GM12878 (cell line): ENCODE measurements around the gene PDILT. TPM values are rescaled to one million over a fixed set of nuclear protein-coding genes. Genes with fewer than 3 reads are reported as not detected.

ENCODE experiments used
- ATAC-seq: fragments of 200-7000 bp; cut with Tn5 transposase; 3 replicates; pipeline ENCODE4 v1.9.1; 2020; ENCODE audit warnings: mild to moderate bottlenecking, moderate library complexity
- BruUV-seq: library from RNA; stranded (reverse); fragments of 400-500 nt; replicated peaks from 2 replicates; lab custom pipeline; 2021; lab: Mats Ljungman, UMichigan
- CTCF ChIA-PET: fragments of 300-600 bp; sonication (Branson Sonifier 250); formaldehyde crosslinking; extraction: SDS; loops from one replicate; lab custom pipeline; 2021; ENCODE audit warnings: inconsistent platforms; lab: Yijun Ruan, JAX
- POLR2A ChIA-PET: fragments of 350-600 bp; formaldehyde crosslinking; extraction: SDS; loops from one replicate; lab custom pipeline; 2021; ENCODE audit warnings: inconsistent platforms; lab: Charles Lee
- RAD21 ChIA-PET: fragments of 300-600 bp; sonication (Branson Sonifier 250); formaldehyde crosslinking; loops from one replicate; lab custom pipeline; 2023; ENCODE audit warnings: antibody characterized with exemption; ENCODE audit not compliant: unreplicated experiment; lab: Charles Lee
- SMC1A ChIA-PET: fragments of 300-600 bp; sonication (Branson Sonifier 250); formaldehyde crosslinking; loops from one replicate; lab custom pipeline; 2023; ENCODE audit not compliant: unreplicated experiment, uncharacterized antibody; lab: Charles Lee
- DNase-seq: peaks from one replicate; pipeline ENCODE4 v3.0.0-alpha.2; 2011; ENCODE audit warnings: low read depth, low spot score
- FAIRE-seq: peaks from 3 replicates; lab custom pipeline; 2011; peaks lifted over from hg19 to GRCh38; lab: Jason Lieb, UNC
- H2AFZ ChIP-seq: 2 replicates; pipeline ENCODE4 v1.6.0; 2011; ENCODE audit warnings: low read depth, low read length, control low read depth; ENCODE audit not compliant: control insufficient read depth
- H3K27ac ChIP-seq: 2 replicates; pipeline ENCODE4 v1.5.1; 2011; ENCODE audit warnings: control low read depth; ENCODE audit not compliant: control insufficient read depth, insufficient read depth
- H3K27me3 ChIP-seq, 2 experiments: replicated peaks in 1 of 2; 2 replicates each; pipeline versions ENCODE4 v1.6.0 to v1.6.1; 2011; ENCODE audit warnings: low read length in 1 of 2; ENCODE audit not compliant: control insufficient read depth in 2 of 2, insufficient read depth in 2 of 2
- H3K36me3 ChIP-seq, 2 experiments: 2 replicates each; pipeline ENCODE4 v1.5.1; 2011; ENCODE audit warnings: low read length in 1 of 2; ENCODE audit not compliant: control insufficient read depth in 2 of 2, insufficient read depth in 2 of 2
- H3K4me1 ChIP-seq: 2 replicates; pipeline ENCODE4 v1.6.1; 2011; ENCODE audit warnings: mild to moderate bottlenecking, low read length, moderate library complexity, mixed read lengths; ENCODE audit not compliant: control insufficient read depth, insufficient read depth
- H3K4me2 ChIP-seq: 2 replicates; pipeline ENCODE4 v1.6.0; 2011; ENCODE audit warnings: control low read depth; ENCODE audit not compliant: control insufficient read depth, insufficient read depth
- H3K4me3 ChIP-seq: fragments of 200-600 bp; sonication (generic); 2 replicates; pipeline ENCODE4 v1.5.1; 2016
- H3K79me2 ChIP-seq: 2 replicates; pipeline ENCODE4 v1.6.0; 2011; ENCODE audit warnings: low read length; ENCODE audit not compliant: control insufficient read depth, insufficient read depth
- H3K9ac ChIP-seq: 2 replicates; pipeline ENCODE4 v1.8.0; 2011; ENCODE audit warnings: low read length, control low read depth, mixed read lengths; ENCODE audit not compliant: control insufficient read depth, insufficient read depth
- H3K9me3 ChIP-seq: replicated peaks from 3 replicates; pipeline ENCODE4 v1.5.1; 2011; ENCODE audit warnings: mild to moderate bottlenecking, low read length; ENCODE audit not compliant: control insufficient read depth, insufficient read depth
- H4K20me1 ChIP-seq: 2 replicates; pipeline ENCODE4 v1.6.0; 2011; ENCODE audit not compliant: control insufficient read depth, insufficient read depth
- CBFB ChIP-seq: IDR thresholded peaks from 2 replicates; pipeline ENCODE4 v1.6.1; 2016; ENCODE audit warnings: antibody characterized with exemption, low read depth
- E4F1 ChIP-seq: fragments of 450-650 bp; IDR thresholded peaks from 2 replicates; pipeline ENCODE4 v1.6.1; 2018; ENCODE audit warnings: borderline replicate concordance, mild to moderate bottlenecking; ENCODE audit not compliant: partially characterized antibody
- ELK1 ChIP-seq: IDR thresholded peaks from 2 replicates; pipeline ENCODE4 v1.6.1; 2012; ENCODE audit warnings: low read depth, low read length, improper control_type of control experiment
- FOS ChIP-seq: IDR thresholded peaks from 3 replicates; pipeline ENCODE4 v1.6.1; 2011; ENCODE audit warnings: borderline replicate concordance; ENCODE audit not compliant: insufficient read length; ENCODE audit errors: extremely low read depth
- HCFC1 ChIP-seq: fragments of 150-350 bp; IDR thresholded peaks from 2 replicates; pipeline ENCODE4 v1.6.1; 2014; ENCODE audit warnings: low read length
- KAT2A ChIP-seq: conservative IDR thresholded peaks from 2 replicates; pipeline ENCODE4 v1.6.1; 2011; ENCODE audit warnings: low read depth, low read length; ENCODE audit not compliant: control insufficient read depth
- SPI1 ChIP-seq: IDR thresholded peaks from 2 replicates; pipeline ENCODE4 v1.6.1; 2011; ENCODE audit warnings: low read depth, mild to moderate bottlenecking, low read length, moderate library complexity, borderline replicate concordance; ENCODE audit not compliant: insufficient read depth
- YBX1 ChIP-seq: fragments of 450-650 bp; IDR thresholded peaks from 2 replicates; pipeline ENCODE4 v1.6.1; 2016; ENCODE audit warnings: antibody characterized with exemption
- ZNF217 ChIP-seq: fragments of 450-650 bp; IDR thresholded peaks from 2 replicates; pipeline ENCODE4 v1.6.1; 2017; ENCODE audit warnings: antibody characterized with exemption, mild to moderate bottlenecking
- ZSCAN29 ChIP-seq: fragments of 450-650 bp; IDR thresholded peaks from 2 replicates; pipeline ENCODE4 v1.6.1; 2017; ENCODE audit warnings: mild to moderate bottlenecking, moderate library complexity
- WGBS: methylation state at CpG from one replicate; pipeline ENCODE4 v1.1.6; 2016; ENCODE audit warnings: low lambda C conversion rate; ENCODE audit not compliant: insufficient replicate concordance, insufficient coverage; ENCODE audit errors: missing lambda C conversion rate; 5-methylcytosine and 5-hydroxymethylcytosine counted together
- in situ Hi-C: fragments of 300-500 bp; cut with MboI; formaldehyde crosslinking; loops from 9 replicates; pipeline ENCODE4 v1.14.3; 2018; ENCODE audit warnings: mixed read lengths
- intact Hi-C: fragments of 100-400 bp; cut with micrococcal nuclease; formaldehyde crosslinking; loops from one replicate; pipeline ENCODE4 v1.14.2; 2022; ENCODE audit not compliant: unreplicated experiment
- polyA plus RNA-seq, 11 experiments: library from polyadenylated mRNA; depleted of rRNA in 4 of 11; unstranded in 6 of 11; stranded (reverse) in 5 of 11; fragments of >200 nt; fragmentation: Nextera tagmentation in 4 of 11; fragmentation: Illumina TruSeq in 1 of 11; extraction: Ambion mirVana in 4 of 11; extraction: Trizol in 1 of 11; gene quantifications; 1 replicate in 1 of 11; 2 replicates in 10 of 11; pipeline versions ENCODE4 v1.2.1 to v1.2.3, GENCODE V29; 2011 to 2016; ENCODE audit warnings: inconsistent platforms in 2 of 11, missing spikeins in 2 of 11, low read depth in 1 of 11
- total RNA-seq, 4 experiments: library from RNA; depleted of rRNA in 3 of 4; stranded (reverse); fragments of >200 nt in 3 of 4; fragmentation: Illumina TruSeq in 1 of 4; extraction: Trizol in 1 of 4; gene quantifications; 2 replicates each; pipeline versions ENCODE4 v1.2.1 to v1.2.3, GENCODE V29; 2013 to 2021

The PDILT gene
- total and polyA plus RNA-seq, 10 of the 15 experiments (the other 5 are each of a cell fraction or from before 2014, with no cell fraction given): not detected

GRCh38 chr16:20401475-20402016 lies 3.0 kb downstream of the PDILT start:
- in situ Hi-C loops (no loop called here), intact Hi-C loops (no loop called here)
- no peak for TF ChIP-seq FOS
- TF ChIP-seq ZNF217: no peak

GRCh38 chr16:20401066-20401465 lies 3.5 kb downstream of the PDILT start:
- intact Hi-C loops: no loop called here
- no peaks in the 10 kb centered on the region for H3K9me3 ChIP-seq
- WGBS: 30% methylated on average over 2 of the region's 2 CpGs
- in situ Hi-C loops: no loop called here
- BruUV-seq: no TSS peak
- no peak overlapping the region for H3K4me2 ChIP-seq
- no peaks in the 10 kb centered on the region for H3K4me1 ChIP-seq
- no peak overlapping the region for H3K9ac ChIP-seq
- no peak overlapping the region for H2AFZ ChIP-seq
- ChIA-PET RAD21 (no interaction called here), SMC1A (no interaction called here), POLR2A (no interaction called here), CTCF (interaction anchor here (3.8 kb wide), 1 partner anchor 16 kb away, joined by 15 read pairs; no protein-coding TSS in a partner anchor)
- H3K79me2 ChIP-seq: no peaks in the 10 kb centered on the region
- FAIRE-seq (no peak), DNase-seq (no peak), ATAC-seq (no peak)
- TF ChIP-seq YBX1: no peak
- no peak for TF ChIP-seq SPI1
- TF ChIP-seq E4F1: no peak
- no peak for TF ChIP-seq ELK1
- no peak for TF ChIP-seq KAT2A
- TF ChIP-seq ZSCAN29: no peak
- TF ChIP-seq HCFC1: no peak
- no peak for TF ChIP-seq CBFB
- no peaks in the 10 kb centered on the region for H4K20me1 ChIP-seq
- no peaks in the 10 kb centered on the region for H3K27me3 ChIP-seq
- H3K27ac ChIP-seq: no peak overlapping the region
- no peak overlapping the region for H3K4me3 ChIP-seq
- no peaks in the 10 kb centered on the region for H3K36me3 ChIP-seq

More at GRCh38 chr16:20401475-20402016, 3.0 kb downstream of the PDILT start:
- DNase-seq: no peak
- no peaks in the 10 kb centered on the region for H3K79me2 ChIP-seq
- no TSS peak for BruUV-seq
- H3K36me3 ChIP-seq: no peaks in the 10 kb centered on the region
- WGBS: 14% methylated on average over 8 of the region's 8 CpGs
- no peaks in the 10 kb centered on the region for H3K9me3 ChIP-seq
- no peak overlapping the region for H3K4me3 ChIP-seq
- ChIA-PET SMC1A (no interaction called here), RAD21 (no interaction called here), CTCF (interaction anchor here (1.1 kb wide), 1 partner anchor 17 kb away, joined by 3 read pairs; no protein-coding TSS in a partner anchor), POLR2A (no interaction called here)
- H3K27ac ChIP-seq: no peak overlapping the region
- no peak for FAIRE-seq
- no peak overlapping the region for H2AFZ ChIP-seq
- H3K9ac ChIP-seq: no peak overlapping the region
- no peaks in the 10 kb centered on the region for H4K20me1 ChIP-seq
- no peaks in the 10 kb centered on the region for H3K27me3 ChIP-seq
- ATAC-seq: no peak
- no peaks in the 10 kb centered on the region for H3K4me1 ChIP-seq
- H3K4me2 ChIP-seq: no peak overlapping the region
